Mammary epithelial cell (primary cell): ENCODE results near the gene TEDDM1.

Source experiments
- CTCF ChIP-seq, 2 donors: IDR thresholded peaks in 1 of 2; conservative IDR thresholded peaks in 1 of 2; 2 replicates each; pipeline ENCODE4 v1.5.1; 2011 to 2012; ENCODE audit warnings: inconsistent platforms in 2 of 2, low read length in 2 of 2, mild to moderate bottlenecking in 2 of 2, control low read depth in 1 of 2, low read depth in 1 of 2; ENCODE audit not compliant: insufficient read depth in 1 of 2; ENCODE audit errors: extremely low read depth in 1 of 2
- EZH2 ChIP-seq: IDR thresholded peaks from 2 replicates; pipeline ENCODE4 v1.6.1; 2012; ENCODE audit warnings: low read length, inconsistent platforms, borderline replicate concordance

- no peak for TF ChIP-seq CTCF (conservative IDR thresholded peaks at IDR 0.05 in 1 of 2, IDR thresholded peaks at IDR 0.05 in 1 of 2; ENCODE audit: extremely low read depth in 1 of 2, insufficient read depth in 1 of 2, low read depth in 1 of 2, low read length in 2 of 2)
- no peak for TF ChIP-seq EZH2
Observed at GRCh38 chr1:182395906-182396305, 4.6 kb downstream of the TEDDM1 start.
